Ovary (tissue), 9 donors: ENCODE results near the gene HSD3B7. TPM values are rescaled to one million over a fixed set of nuclear protein-coding genes. Genes with fewer than 3 reads are reported as not detected.

Experiments used
- DNase-seq, 5 donors: peaks; one replicate each; pipeline ENCODE4 v3.0.0-alpha.2; 2019 to 2020
- H3K27ac ChIP-seq, 2 donors: fragments of 200-600 bp; one replicate each; pipeline versions ENCODE4 v1.5.1 to v1.8.0; 2019 to 2022
- H3K27me3 ChIP-seq: fragments of 200-600 bp; one replicate; pipeline ENCODE4 v1.8.0; 2022
- H3K36me3 ChIP-seq: fragments of 200-600 bp; sonication (generic); one replicate; pipeline ENCODE4 v1.5.1; 2019
- H3K4me1 ChIP-seq: one replicate; pipeline ENCODE4 v1.8.1; 2013; ENCODE audit warnings: mild to moderate bottlenecking, moderate library complexity; ENCODE audit not compliant: insufficient read depth
- H3K4me3 ChIP-seq: fragments of 200-600 bp; sonication (generic); one replicate; pipeline ENCODE4 v1.5.1; 2017
- H3K9me3 ChIP-seq, 2 donors: fragments of 200-600 bp in 1 of 2; sonication (generic) in 1 of 2; one replicate each; pipeline versions ENCODE4 v1.5.1 to v1.8.1; 2013 to 2019; ENCODE audit warnings: mild to moderate bottlenecking in 1 of 2, moderate library complexity in 1 of 2
- CTCF ChIP-seq, 3 donors: fragments of 450-650 bp in 2 of 3; fragments of 200-600 bp in 1 of 3; IDR thresholded peaks; one replicate each; pipeline versions ENCODE4 v1.5.1 to v1.8.0; 2016 to 2022; ENCODE audit warnings: antibody characterized with exemption in 3 of 3, mild to moderate bottlenecking in 1 of 3
- EP300 ChIP-seq: sonication (generic); formaldehyde crosslinking; IDR thresholded peaks from one replicate; pipeline ENCODE4 v1.6.1; 2017; ENCODE audit warnings: antibody characterized with exemption
- POLR2A ChIP-seq: fragments of 450-650 bp; IDR thresholded peaks from one replicate; pipeline ENCODE4 v1.6.1; 2017; ENCODE audit warnings: antibody characterized with exemption, mild to moderate bottlenecking, moderate library complexity
- WGBS, 3 donors: extraction: QIAGEN DNeasy Blood & Tissue Kit in 1 of 3; methylation state at CpG; one replicate each; pipeline versions ENCODE4 v1.1.5 to v1.1.7; 2013 to 2017; 5-methylcytosine and 5-hydroxymethylcytosine counted together
- intact Hi-C, 4 donors: fragments of 100-400 bp; cut with DNase I; formaldehyde crosslinking; loops; one replicate each; pipeline versions ENCODE4 v1.11.0 to v1.15.1; 2022 to 2023
- polyA plus RNA-seq, 2 donors: library from polyadenylated mRNA; stranded (reverse); fragments of 200-250 nt in 1 of 2; fragments of 350-450 nt in 1 of 2; fragmentation: Illumina TruSeq in 1 of 2; extraction: RNeasy Lipid Tissue Mini Kit (QIAGEN cat#74804) in 1 of 2; gene quantifications; one replicate each; pipeline ENCODE4 v1.2.3, GENCODE V29; 2013 to 2014
- total RNA-seq, 7 donors: library from RNA; depleted of rRNA in 2 of 7; stranded (reverse); fragments of >200 nt in 2 of 7; fragmentation: NEBNext Ultra II Directional in 3 of 7; extraction: Animal tissue kit (Norgen Biotek cat#: 25700) in 3 of 7; gene quantifications; one replicate each; pipeline versions ENCODE4 v1.1.0 to v1.2.4, GENCODE V29; 2016 to 2023
- donor health status: DM: no; HTN: no; CAD: no; lungs with moderate emphysema.
- donor health status: DM: no; HTN: no; CAD: no.
- donor health status: Bipolar disorder and iron deficiency.
- donor health status: DM: yes; HTN: yes; CAD: no.
- donor health status: DM: no; HTN: no; CAD: no.
- donor health status: DM: yes; HTN: yes; CAD: no.

HSD3B7 gene
- total and polyA plus RNA-seq, 9 donors: 3.9 to 24.5 (median 9.9) TPM

- Histone ChIP-seq H3K4me3 (no peak overlapping the region), H3K27me3 (no peaks in the 10 kb centered on the region), H3K9me3 (no peaks in the 10 kb centered on the region), H3K36me3 (no peaks in the 10 kb centered on the region), H3K27ac (no peak overlapping the region), H3K4me1 (no peaks in the 10 kb centered on the region)
- intact Hi-C loops: loop anchor here in 3 of 4 donors (5.0 to 10.0 kb wide), 5 partner anchors 55 to 895 kb away; partner anchors contain the start of genes ZNF267 (in 2 of the 3), STX4 (in 1 of the 3) and ZNF843 (in 1 of the 3)
- DNase-seq: no peak
- WGBS, 3 donors: 77 to 82% (median 79%) methylated on average over 57 to 62 of the region's 62 CpGs
- no peak for TF ChIP-seq CTCF (IDR thresholded peaks at IDR 0.05)
These were observed 5.6 kb upstream of the HSD3B7 start for GRCh38 chr16:30979170-30980022.

- 80 to 83% (median 81%) methylated on average over 15 of the region's 15 CpGs for WGBS, 3 donors
- intact Hi-C loops: loop anchor here in 3 of 4 donors (5.0 to 10.0 kb wide), 5 partner anchors 55 to 895 kb away; partner anchors contain the start of genes ZNF267 (in 2 of the 3), STX4 (in 1 of the 3) and ZNF843 (in 1 of the 3)
These were observed 5.0 kb upstream of the HSD3B7 start for GRCh38 chr16:30980023-30980371.

GRCh38 chr16:30980434-30980833, 4.6 kb upstream of the HSD3B7 start:
- no peak for TF ChIP-seq EP300
- no peak for TF ChIP-seq CTCF (IDR thresholded peaks at IDR 0.05)
- TF ChIP-seq POLR2A: no peak
- H3K36me3 ChIP-seq: no peaks in the 10 kb centered on the region
- no peaks in the 10 kb centered on the region for H3K27me3 ChIP-seq
- no peak for DNase-seq
- WGBS, 3 donors: 84 to 89% (median 84%) methylated on average over 29 of the region's 29 CpGs
- H3K4me3 ChIP-seq: no peak overlapping the region
- H3K27ac ChIP-seq: no peak overlapping the region
- no peaks in the 10 kb centered on the region for H3K9me3 ChIP-seq
- intact Hi-C loops: loop anchor here in 3 of 4 donors (5.0 to 10.0 kb wide), 5 partner anchors 54 to 894 kb away; partner anchors contain the start of genes ZNF267 (in 2 of the 3), STX4 (in 1 of the 3) and ZNF843 (in 1 of the 3)
- H3K4me1 ChIP-seq: peaks cover under 1% of the 10 kb centered on the region

More at GRCh38 chr16:30980023-30980371, 5.0 kb upstream of the HSD3B7 start:
- no peaks in the 10 kb centered on the region for H3K27me3 ChIP-seq
- no peaks in the 10 kb centered on the region for H3K36me3 ChIP-seq
- no peaks in the 10 kb centered on the region for H3K9me3 ChIP-seq
- no peak overlapping the region for H3K4me3 ChIP-seq
- no peak for DNase-seq
- no peak overlapping the region for H3K27ac ChIP-seq
- no peak for TF ChIP-seq EP300
- TF ChIP-seq CTCF (IDR thresholded peaks at IDR 0.05): no peak
- no peak for TF ChIP-seq POLR2A
- H3K4me1 ChIP-seq: no peaks in the 10 kb centered on the region

- Histone ChIP-seq H3K27me3 (no peaks in the 10 kb centered on the region), H3K36me3 (no peaks in the 10 kb centered on the region), H3K9me3 (no peaks in the 10 kb centered on the region), H3K4me3 (no peak overlapping the region), H3K4me1 (peaks cover 5% of the 10 kb centered on the region), H3K27ac (no peak overlapping the region)
- TF ChIP-seq CTCF (IDR thresholded peaks at IDR 0.05) (no peak), POLR2A (no peak), EP300 (no peak)
- DNase-seq: no peak
- intact Hi-C loops: loop anchor here in 3 of 4 donors (5.0 to 10.0 kb wide), 5 partner anchors 54 to 894 kb away; partner anchors contain the start of genes ZNF267 (in 2 of the 3), STX4 (in 1 of the 3) and ZNF843 (in 1 of the 3)
- 90 to 94% (median 92%) methylated on average over 14 of the region's 14 CpGs for WGBS, 3 donors
These were observed 4.0 kb upstream of the HSD3B7 start for GRCh38 chr16:30980959-30981358.
